ENCODE results near the gene SPRY4. TPM values are rescaled to one million over a fixed set of nuclear protein-coding genes. Genes with fewer than 3 reads are reported as not detected.

SPRY4 gene
- total and polyA plus RNA-seq, 2 of the 13 experiments (the other 11 are each of a cell fraction or from before 2014, with no cell fraction given), result 8.9 to 17.8 TPM

DNA sequence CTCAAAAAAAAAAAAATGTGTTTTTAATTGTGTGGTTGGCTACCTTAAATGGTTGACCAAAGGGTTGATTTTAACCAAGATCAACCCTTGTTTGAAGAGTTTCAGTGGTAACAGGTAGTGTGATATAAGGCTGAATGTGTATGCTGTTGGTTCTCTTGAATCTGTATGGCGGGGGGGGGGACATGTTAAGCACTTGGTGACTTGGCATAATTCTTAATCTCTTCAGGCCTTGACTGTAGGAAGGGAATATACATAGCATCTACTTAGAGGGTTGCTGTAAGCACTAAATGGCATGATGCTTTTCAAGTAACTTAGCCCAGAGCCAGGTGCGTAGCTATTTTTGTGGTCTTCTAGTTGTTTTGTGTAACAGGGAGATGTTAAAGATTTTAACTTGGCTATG lies 5.6 kb upstream of the SPRY4 start:
- no peak overlapping the region for H3K27ac ChIP-seq (ENCODE audit: extremely low read length, insufficient read depth, low read length)
- no peaks in the 10 kb centered on the region; a peak in 1 of 5 replicates for H3K27me3 ChIP-seq (ENCODE audit: control insufficient read depth in 1 of 2, insufficient read depth in 2 of 2, low read length in 2 of 2)
- in situ Hi-C loops (cut with HindIII; ENCODE audit: extremely low pct_ligation_motif_present, low pct_unique_long_range_greater_than_20kb) (no loop called here), intact Hi-C loops (cut with micrococcal nuclease; ENCODE audit: unreplicated experiment) (no loop called here)
- 50% methylated on average over 2 of the region's 2 CpGs for WGBS (ENCODE audit: low lambda C conversion rate)
- no TSS peak for BruUV-seq (replicated peaks)
- no peak for ATAC-seq
- CTCF ChIA-PET (ENCODE audit: low intra/inter-chr PET ratio, low total read pairs), result no interaction called here
- no peaks in the 10 kb centered on the region for H4K20me1 ChIP-seq (ENCODE audit: insufficient read depth, low read length)
- H3K4me1 ChIP-seq (ENCODE audit: insufficient read depth, low read length), result peaks cover 55% of the 10 kb centered on the region
- TF ChIP-seq TBP (CRISPR knock-in tag; IDR thresholded peaks at IDR 0.05), result no peak
- TF ChIP-seq, protein P1, sequence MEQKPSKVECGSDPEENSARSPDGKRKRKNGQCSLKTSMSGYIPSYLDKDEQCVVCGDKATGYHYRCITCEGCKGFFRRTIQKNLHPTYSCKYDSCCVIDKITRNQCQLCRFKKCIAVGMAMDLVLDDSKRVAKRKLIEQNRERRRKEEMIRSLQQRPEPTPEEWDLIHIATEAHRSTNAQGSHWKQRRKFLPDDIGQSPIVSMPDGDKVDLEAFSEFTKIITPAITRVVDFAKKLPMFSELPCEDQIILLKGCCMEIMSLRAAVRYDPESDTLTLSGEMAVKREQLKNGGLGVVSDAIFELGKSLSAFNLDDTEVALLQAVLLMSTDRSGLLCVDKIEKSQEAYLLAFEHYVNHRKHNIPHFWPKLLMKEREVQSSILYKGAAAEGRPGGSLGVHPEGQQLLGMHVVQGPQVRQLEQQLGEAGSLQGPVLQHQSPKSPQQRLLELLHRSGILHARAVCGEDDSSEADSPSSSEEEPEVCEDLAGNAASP (CRISPR knock-in tag; IDR thresholded peaks at IDR 0.05; ENCODE audit: borderline replicate concordance), result no peak
- no peak for TF ChIP-seq NFE2 (CRISPR knock-in tag; IDR thresholded peaks at IDR 0.05)
- TF ChIP-seq ZNF143 (CRISPR knock-in tag; IDR thresholded peaks at IDR 0.05), result no peak
- TF ChIP-seq, protein P2, sequence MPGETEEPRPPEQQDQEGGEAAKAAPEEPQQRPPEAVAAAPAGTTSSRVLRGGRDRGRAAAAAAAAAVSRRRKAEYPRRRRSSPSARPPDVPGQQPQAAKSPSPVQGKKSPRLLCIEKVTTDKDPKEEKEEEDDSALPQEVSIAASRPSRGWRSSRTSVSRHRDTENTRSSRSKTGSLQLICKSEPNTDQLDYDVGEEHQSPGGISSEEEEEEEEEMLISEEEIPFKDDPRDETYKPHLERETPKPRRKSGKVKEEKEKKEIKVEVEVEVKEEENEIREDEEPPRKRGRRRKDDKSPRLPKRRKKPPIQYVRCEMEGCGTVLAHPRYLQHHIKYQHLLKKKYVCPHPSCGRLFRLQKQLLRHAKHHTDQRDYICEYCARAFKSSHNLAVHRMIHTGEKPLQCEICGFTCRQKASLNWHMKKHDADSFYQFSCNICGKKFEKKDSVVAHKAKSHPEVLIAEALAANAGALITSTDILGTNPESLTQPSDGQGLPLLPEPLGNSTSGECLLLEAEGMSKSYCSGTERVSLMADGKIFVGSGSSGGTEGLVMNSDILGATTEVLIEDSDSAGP (CRISPR knock-in tag; IDR thresholded peaks at IDR 0.05; ENCODE audit: borderline replicate concordance), result no peak
- no peaks in the 10 kb centered on the region for H3K9me3 ChIP-seq (ENCODE audit: low read length)
- H3K4me2 ChIP-seq (ENCODE audit: low read depth, low read length), result no peak overlapping the region
- H3K36me3 ChIP-seq (replicated peaks in 1 of 2; ENCODE audit: control insufficient read depth in 1 of 2, insufficient read depth in 2 of 2, low read length in 2 of 2), result no peaks in the 10 kb centered on the region
- no peak overlapping the region for H3K9ac ChIP-seq (ENCODE audit: insufficient read depth, low read depth, low read length)
- POLR2A ChIA-PET, result interaction anchor here (0.7 to 1.0 kb wide), 3 partner anchors 22 to 27 kb away, joined by 3 to 4 read pairs (median 3); no protein-coding TSS in a partner anchor
- H2AFZ ChIP-seq (ENCODE audit: low read length), result no peak overlapping the region
- peaks cover 26% of the 10 kb centered on the region for H3K79me2 ChIP-seq (ENCODE audit: insufficient read depth, low read length)
- DNase-seq (ENCODE audit: low spot score), result no peak
- no peak overlapping the region for H3K4me3 ChIP-seq (replicated peaks in 1 of 3; ENCODE audit: insufficient read depth in 1 of 3, low read depth in 2 of 3, low read length in 3 of 3)
- FAIRE-seq, result no peak

DNA sequence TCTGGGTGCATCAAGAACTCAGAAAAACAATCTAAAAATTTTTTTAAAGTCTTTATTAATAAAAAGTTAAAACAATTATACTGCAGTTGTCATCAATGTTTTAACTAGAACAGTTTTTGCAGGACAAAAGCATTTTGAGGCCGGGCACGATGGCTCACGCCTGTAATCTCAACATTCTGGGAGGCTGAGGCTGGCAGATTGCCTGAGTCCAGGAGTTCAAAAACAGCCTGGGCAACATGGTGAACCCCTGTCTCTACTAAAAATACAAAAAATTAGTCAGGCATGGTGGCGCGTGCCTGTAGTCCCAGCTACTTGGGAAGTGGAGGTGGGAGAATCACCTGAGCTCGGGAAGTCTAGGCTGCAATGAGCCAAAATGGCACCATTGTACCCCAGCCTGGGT lies 5.2 kb upstream of the SPRY4 start:
- Histone ChIP-seq H4K20me1 (ENCODE audit: insufficient read depth, low read length) (no peaks in the 10 kb centered on the region), H3K79me2 (ENCODE audit: insufficient read depth, low read length) (peaks cover 26% of the 10 kb centered on the region), H3K9me3 (ENCODE audit: low read length) (no peaks in the 10 kb centered on the region), H2AFZ (ENCODE audit: low read length) (no peak overlapping the region), H3K36me3 (replicated peaks in 1 of 2; ENCODE audit: control insufficient read depth in 1 of 2, insufficient read depth in 2 of 2, low read length in 2 of 2) (no peaks in the 10 kb centered on the region), H3K27me3 (ENCODE audit: control insufficient read depth in 1 of 2, insufficient read depth in 2 of 2, low read length in 2 of 2) (no peaks in the 10 kb centered on the region; a peak in 1 of 5 replicates), H3K4me2 (ENCODE audit: low read depth, low read length) (no peak overlapping the region), H3K4me1 (ENCODE audit: insufficient read depth, low read length) (peaks cover 55% of the 10 kb centered on the region), H3K9ac (ENCODE audit: insufficient read depth, low read depth, low read length) (no peak overlapping the region), H3K27ac (ENCODE audit: extremely low read length, insufficient read depth, low read length) (no peak overlapping the region), H3K4me3 (replicated peaks in 1 of 3; ENCODE audit: insufficient read depth in 1 of 3, low read depth in 2 of 3, low read length in 3 of 3) (no peak overlapping the region)
- DNase-seq (ENCODE audit: low spot score), result no peak
- 87% methylated on average over 6 of the region's 6 CpGs for WGBS (ENCODE audit: low lambda C conversion rate)
- CTCF ChIA-PET (ENCODE audit: low intra/inter-chr PET ratio, low total read pairs), result no interaction called here
- FAIRE-seq, result no peak
- in situ Hi-C loops (cut with HindIII; ENCODE audit: extremely low pct_ligation_motif_present, low pct_unique_long_range_greater_than_20kb) (no loop called here), intact Hi-C loops (cut with micrococcal nuclease; ENCODE audit: unreplicated experiment) (no loop called here)
- no peak for ATAC-seq
- POLR2A ChIA-PET, result interaction anchor here (0.7 kb wide), 1 partner anchor 23 kb away, joined by 3 read pairs; no protein-coding TSS in a partner anchor
- no TSS peak for BruUV-seq (replicated peaks)
- TF ChIP-seq NFIB (CRISPR knock-in tag; IDR thresholded peaks at IDR 0.05; ENCODE audit: borderline replicate concordance) (no peak), CREM (IDR thresholded peaks at IDR 0.05) (no peak), CREM (CRISPR knock-in tag; IDR thresholded peaks at IDR 0.05) (no peak), BRCA1 (CRISPR knock-in tag; IDR thresholded peaks at IDR 0.05) (no peak), KLF15 (CRISPR knock-in tag; IDR thresholded peaks at IDR 0.05; ENCODE audit: borderline replicate concordance) (no peak), TP53 (CRISPR knock-in tag; conservative IDR thresholded peaks at IDR 0.05) (no peak), FOXK1 (CRISPR knock-in tag; IDR thresholded peaks at IDR 0.05; ENCODE audit: borderline replicate concordance, low read depth) (no peak), ZNF207 (IDR thresholded peaks at IDR 0.05; ENCODE audit: borderline replicate concordance) (no peak)
- TF ChIP-seq, protein P3, sequence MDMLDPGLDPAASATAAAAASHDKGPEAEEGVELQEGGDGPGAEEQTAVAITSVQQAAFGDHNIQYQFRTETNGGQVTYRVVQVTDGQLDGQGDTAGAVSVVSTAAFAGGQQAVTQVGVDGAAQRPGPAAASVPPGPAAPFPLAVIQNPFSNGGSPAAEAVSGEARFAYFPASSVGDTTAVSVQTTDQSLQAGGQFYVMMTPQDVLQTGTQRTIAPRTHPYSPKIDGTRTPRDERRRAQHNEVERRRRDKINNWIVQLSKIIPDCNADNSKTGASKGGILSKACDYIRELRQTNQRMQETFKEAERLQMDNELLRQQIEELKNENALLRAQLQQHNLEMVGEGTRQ (IDR thresholded peaks at IDR 0.05; ENCODE audit: low read depth, low read length), result no peak
- TF ChIP-seq, protein P3 (CRISPR knock-in tag; IDR thresholded peaks at IDR 0.05; ENCODE audit: borderline replicate concordance), result no peak

All from HepG2 (cell line).